Measurements from ENCODE around the gene RPE65.
"Not testable (repeated sequence)": the region's sequence is repeated elsewhere in the genome, so short reads cannot be mapped to it uniquely, and the experiment has no call there.

The RPE65 gene

GRCh38 chr1:68449901-68450300 is at the start of gene RPE65:
RPE65 (minus strand) TSS chr1:68449954; CDS start chr1:68449905, 49 bp downstream.
- no peak for DNase-seq

DNA sequence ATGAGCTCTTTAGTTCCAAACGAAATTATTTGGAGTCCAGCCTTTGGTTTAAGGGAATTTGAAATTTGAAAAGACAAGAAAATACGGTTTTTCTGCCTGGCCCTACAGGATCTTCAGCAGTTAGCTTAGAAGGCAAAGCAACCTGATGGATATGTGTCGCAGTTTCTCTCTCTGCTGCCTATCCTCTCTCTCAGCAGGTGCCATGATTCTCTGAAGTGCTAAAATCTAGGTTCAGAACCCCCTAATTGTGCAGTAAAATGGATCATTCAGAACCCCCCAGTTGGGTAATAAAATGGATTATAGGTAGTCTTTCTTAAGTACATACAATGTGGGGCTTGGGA is 47.6 kb upstream of the RPE65 start:
- DNase-seq: no peak

DNA sequence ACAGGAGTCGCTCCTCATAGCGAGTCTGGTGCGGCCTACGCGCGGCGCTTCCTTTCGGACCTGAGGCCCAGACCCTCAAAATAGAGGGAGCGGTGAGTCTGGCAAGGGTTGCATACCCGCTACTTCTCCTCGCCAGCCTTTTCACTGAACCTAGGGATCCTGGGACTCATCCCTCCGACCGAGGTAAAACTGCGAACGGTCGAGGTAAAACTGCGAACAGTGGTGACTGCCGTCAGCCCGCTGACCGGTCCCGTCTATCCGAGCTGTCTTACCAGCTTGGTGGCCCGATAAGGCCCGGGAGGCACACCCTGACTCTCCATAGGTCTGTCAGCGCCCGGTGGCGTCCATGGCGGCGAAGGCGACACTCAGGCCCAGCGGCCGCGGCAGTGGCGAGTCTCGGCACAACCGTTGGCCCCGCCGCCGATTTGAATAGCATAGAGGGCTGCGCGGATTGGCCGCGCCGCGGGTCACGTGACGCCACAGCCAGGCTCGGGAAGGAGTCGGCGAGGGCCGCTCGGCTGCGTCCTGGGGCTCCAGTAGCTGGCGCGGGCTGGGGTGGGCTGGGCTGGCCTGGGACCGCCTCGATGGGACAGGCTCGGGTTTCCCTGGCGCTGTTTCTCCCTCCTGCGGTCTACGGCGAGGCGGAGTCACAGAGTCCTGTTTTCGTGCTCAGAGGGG is 47.1 kb upstream of the RPE65 start, which contains the start of gene DEPDC1:
Gene DEPDC1, minus strand, starts transcription at position 403 of the 678 bp plus-strand sequence. Its CDS starts 83 bp downstream, at position 320.
- peak; percentile 71 to 86 for DNase-seq

GRCh38 chr1:68495968-68496679 is 46.4 kb upstream of the RPE65 start:
- no peak for DNase-seq

DNA sequence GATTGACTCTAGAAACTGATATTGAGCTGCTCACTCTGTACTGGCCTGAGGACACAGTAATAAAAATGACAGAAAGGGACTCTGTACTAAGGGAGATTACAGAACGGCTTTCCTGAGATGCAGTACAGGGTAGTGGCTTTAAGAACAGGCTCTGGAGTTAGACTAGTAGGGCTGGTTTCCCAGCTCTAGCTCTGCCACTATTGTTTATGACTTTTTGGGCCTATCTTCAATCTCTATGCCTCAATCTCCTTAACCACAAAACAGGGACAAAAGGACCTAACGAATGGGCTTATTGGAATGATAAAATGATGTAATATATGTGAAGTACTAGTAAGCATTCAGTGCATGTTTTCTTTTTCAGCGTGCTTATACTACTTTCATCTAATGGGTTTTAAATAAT is 45.8 kb upstream of the RPE65 start:
- no peak for DNase-seq

DNA sequence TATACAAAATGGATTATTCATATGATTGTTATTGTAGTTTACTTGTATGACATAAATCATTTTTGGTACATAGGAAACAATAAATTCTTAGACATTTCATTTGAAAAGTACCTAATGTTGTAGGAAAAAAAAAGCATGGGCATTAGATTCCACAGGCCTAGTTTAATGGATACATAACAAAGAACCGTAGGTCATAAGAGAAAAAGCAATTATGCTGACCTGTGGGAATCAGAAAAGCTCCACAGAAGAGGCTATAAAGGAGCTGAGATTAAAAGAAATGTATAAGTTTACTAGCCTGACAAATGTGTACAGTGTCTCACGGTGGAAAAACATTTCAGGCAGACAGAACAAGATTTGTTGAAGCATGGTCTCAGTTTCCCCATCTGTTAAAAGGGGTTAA is 43.4 kb upstream of the RPE65 start:
- no peak for DNase-seq

GRCh38 chr1:68492255-68492654 is 42.5 kb upstream of the RPE65 start:
- not testable (repeated sequence) for DNase-seq

- DNase-seq: no peak
Observed at GRCh38 chr1:68490046-68490651, 40.4 kb upstream of the RPE65 start.

DNA sequence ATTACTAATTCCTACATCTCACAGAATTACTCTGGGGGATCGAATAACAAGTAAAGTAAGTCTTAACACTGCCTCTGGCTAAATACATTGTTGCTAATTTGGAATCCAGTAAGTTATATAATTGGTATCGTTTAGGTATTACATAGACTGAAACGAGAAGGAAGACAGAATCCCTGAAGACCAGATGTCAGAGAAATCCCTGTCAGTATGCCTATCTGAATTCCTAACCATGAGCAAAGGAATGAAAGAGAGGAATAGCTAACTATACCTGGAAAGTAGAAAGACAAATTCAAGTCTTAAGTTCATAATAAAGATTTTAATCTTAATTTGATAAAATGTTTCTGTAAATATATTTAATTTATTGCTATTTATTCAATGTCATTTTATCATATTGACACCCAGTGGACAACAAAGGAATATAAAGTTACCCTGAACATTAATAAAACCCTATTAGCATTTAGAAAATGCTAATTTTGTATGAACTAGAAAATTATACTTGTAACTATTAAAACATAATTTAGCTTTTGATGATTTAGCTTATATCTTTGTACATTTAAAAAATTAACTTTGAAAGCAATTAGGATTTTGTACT is 35.8 kb upstream of the RPE65 start:
- DNase-seq: no peak

GRCh38 chr1:68484618-68485017 is 34.9 kb upstream of the RPE65 start:
- DNase-seq: no peak

GRCh38 chr1:68481041-68481440 is 31.3 kb upstream of the RPE65 start:
- DNase-seq: no peak

GRCh38 chr1:68479501-68479900 is 29.7 kb upstream of the RPE65 start:
- DNase-seq: no peak

DNA sequence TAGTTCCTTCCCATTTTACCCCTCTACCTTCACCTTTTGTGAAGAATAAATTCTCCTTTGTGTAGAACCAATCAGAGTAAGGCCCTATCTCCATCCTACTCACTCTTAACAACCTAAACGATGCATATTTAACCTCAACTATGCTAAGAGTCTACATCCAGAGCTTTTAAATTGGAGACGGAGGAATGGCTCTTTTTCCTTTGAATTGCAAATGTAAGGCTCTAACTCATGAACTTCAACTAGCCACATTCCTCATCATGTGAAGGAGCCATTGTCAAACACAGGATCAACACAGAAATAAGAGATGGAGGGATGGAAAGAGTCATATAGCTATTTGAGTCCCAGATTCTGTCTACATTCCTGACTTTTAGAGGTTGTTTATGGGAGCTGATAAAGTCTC is 28.9 kb upstream of the RPE65 start:
- no peak for DNase-seq

GRCh38 chr1:68476626-68477025 is 26.9 kb upstream of the RPE65 start:
- DNase-seq: not testable (repeated sequence)

DNA sequence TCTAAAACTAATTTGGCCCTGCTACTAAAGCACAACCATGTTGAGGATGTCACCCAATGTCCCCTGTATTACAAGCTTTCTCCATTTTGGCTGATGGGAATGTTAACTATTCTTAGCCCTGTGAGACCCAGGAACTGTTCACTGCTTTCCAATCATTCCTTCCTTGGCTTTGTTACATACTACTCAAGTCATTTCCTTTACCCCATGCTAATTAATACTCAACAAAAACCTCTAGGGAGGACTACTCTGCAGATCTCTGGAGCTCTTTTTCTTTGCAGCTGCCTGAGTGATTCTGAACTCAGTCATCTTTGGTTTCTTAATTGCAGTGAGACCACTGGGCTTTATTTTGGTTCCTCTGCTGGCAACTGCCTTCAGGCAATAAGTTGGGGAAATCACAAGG is 23.3 kb upstream of the RPE65 start:
- DNase-seq: no peak

DNA sequence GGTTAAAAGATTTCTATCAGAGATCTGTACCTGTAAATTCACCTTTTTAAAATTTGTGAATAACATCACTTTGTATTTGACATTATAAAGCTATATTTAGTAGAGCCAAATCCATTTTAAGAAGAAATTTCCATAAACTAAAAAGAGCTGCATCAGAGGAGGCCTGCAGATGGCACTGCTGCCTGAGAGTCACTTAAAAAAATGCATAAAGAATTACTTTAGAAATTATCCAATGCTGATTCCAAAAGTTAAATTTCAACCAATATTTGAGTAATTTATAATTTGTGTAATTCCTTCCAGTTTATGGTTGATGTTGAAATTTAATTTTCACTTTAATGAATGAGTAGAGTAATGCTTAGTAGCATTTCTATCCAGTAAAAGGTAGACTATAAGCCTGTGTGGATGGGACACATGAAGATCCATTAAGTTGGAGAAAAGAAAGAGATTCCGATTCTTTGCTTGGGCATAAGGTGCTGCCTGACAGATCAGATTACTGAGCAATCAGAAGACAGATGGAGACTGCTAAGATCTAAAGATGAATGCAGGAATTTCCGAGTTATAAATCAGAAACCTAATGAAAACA is 20.7 kb upstream of the RPE65 start:
- DNase-seq: no peak

DNA sequence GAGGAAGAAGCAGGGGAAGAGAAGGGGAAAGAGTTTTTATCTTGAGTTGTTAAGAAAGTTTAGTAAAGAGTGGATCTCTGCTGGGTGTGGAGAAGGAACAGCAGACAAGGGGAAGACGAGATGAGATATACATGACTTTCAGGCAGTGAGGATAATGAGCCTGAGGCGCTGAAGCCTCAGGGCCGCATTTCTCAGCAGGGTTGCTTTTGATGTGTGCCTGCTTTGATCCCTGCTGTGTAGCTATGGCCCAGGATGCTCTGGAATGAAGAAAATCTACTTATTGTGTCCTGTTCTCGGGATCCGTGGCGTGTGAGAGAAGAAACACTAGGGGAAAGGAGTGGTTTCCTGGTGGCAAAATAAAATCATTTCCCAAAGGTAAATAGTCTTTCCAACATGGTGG is 15.1 kb upstream of the RPE65 start:
- DNase-seq: no peak

DNA sequence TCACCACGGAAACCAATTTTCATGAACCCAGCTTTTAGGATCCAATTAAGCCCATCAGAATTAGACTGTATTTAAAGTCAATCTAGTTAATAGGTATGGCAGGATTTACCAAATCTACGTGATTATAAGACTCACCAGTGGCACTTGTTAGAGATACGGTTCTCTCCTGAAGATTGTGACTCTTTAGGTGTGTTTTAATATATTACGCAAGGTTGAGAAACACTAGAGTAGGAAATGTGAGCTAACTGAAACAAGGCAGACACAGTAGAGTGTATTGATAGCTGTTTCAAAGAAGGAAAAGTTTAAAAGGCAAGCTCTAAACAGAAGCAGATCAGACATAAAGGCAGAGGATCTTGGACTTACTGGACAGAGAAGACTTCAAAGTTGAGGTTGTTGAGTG is 11.2 kb upstream of the RPE65 start:
- no peak for DNase-seq

DNA sequence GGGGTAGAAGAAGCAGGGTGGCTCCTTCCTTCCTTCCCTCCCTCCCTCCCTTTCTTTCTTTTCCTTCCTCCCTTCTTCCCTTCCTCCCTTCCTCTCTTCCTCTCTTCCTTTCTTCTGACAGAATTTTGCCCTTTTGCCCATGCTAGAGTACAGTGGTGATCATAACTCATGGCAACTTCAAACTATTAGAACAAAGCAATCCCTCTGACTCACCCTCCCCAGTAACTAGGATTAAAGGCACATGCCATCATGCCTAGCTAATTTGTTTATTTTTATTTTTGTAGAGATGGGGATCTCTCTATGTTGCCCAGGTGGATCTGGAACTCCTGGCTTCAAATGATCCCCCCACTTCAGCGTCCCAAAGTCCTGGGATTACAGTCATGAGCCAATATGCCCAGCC is 10.0 kb upstream of the RPE65 start:
- no peak for DNase-seq

GRCh38 chr1:68459091-68459490 is 9.3 kb upstream of the RPE65 start:
- DNase-seq: no peak

DNA sequence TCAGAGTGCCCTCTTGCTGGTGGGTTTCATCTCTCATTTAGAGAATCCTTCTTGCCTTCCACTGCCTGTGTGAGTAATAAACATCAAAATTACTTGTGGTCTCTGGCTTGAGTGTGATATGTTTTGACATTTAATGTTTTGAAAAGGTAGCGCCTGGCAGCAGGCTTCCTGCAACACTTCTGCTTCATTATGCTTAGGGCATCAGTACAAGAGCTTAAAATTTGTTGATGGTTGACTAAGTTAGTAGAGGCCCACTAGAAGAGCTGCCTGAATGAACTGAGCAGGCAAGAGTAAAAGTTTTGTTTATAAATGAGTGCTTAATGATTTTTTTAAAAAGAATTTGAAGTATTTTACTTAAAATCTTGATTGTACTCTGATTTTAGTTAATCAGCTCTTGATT is 6.4 kb upstream of the RPE65 start:
- DNase-seq: no peak

GRCh38 chr1:68454534-68454933 is 4.8 kb upstream of the RPE65 start:
- no peak for DNase-seq

GRCh38 chr1:68453060-68453670 is 3.4 kb upstream of the RPE65 start:
- DNase-seq: no peak
